GM23338 (cell line): Measurements from ENCODE around the gene CEP89. TPM values are rescaled to one million over a fixed set of nuclear protein-coding genes. Genes with fewer than 3 reads are reported as not detected.

ENCODE experiments used
- ATAC-seq: fragments of 200-7000 bp; cut with Tn5 transposase; 3 replicates; pipeline ENCODE4 v1.9.1; 2020
- DNase-seq: peaks from one replicate; pipeline ENCODE4 v3.0.0-alpha.2; 2015; ENCODE audit warnings: low spot score
- H2AFZ ChIP-seq: fragments of 200-600 bp; sonication (generic); 2 replicates; pipeline ENCODE4 v1.8.0; 2016; ENCODE audit warnings: antibody characterized with exemption, mild to moderate bottlenecking, moderate library complexity
- H3F3A ChIP-seq: fragments of 200-600 bp; sonication (generic); replicated peaks from 2 replicates; pipeline ENCODE4 v1.8.0; 2017; ENCODE audit warnings: antibody characterized with exemption, mixed run types, low read depth
- H3K27ac ChIP-seq: fragments of 200-600 bp; sonication (generic); 2 replicates; pipeline ENCODE4 v1.6.1; 2016; ENCODE audit warnings: low read depth
- H3K27me3 ChIP-seq: fragments of 200-600 bp; sonication (generic); 2 replicates; pipeline ENCODE4 v1.8.0; 2016; ENCODE audit warnings: mild to moderate bottlenecking, mixed run types, moderate library complexity; ENCODE audit not compliant: insufficient read depth
- H3K36me3 ChIP-seq: fragments of 200-600 bp; sonication (generic); 2 replicates; pipeline ENCODE4 v1.8.0; 2016; ENCODE audit warnings: mild to moderate bottlenecking; ENCODE audit not compliant: insufficient read depth
- H3K4me1 ChIP-seq: fragments of 200-600 bp; sonication (generic); 2 replicates; pipeline ENCODE4 v1.8.0; 2016; ENCODE audit warnings: mild to moderate bottlenecking, moderate library complexity; ENCODE audit not compliant: insufficient read depth
- H3K4me2 ChIP-seq: fragments of 200-600 bp; sonication (generic); 2 replicates; pipeline ENCODE4 v1.7.1; 2017; ENCODE audit warnings: mixed run types
- H3K4me3 ChIP-seq: fragments of 200-600 bp; sonication (generic); 2 replicates; pipeline ENCODE4 v1.6.1; 2016; ENCODE audit warnings: mixed run types
- H3K79me2 ChIP-seq: fragments of 200-600 bp; sonication (generic); replicated peaks from 2 replicates; pipeline ENCODE4 v1.8.0; 2017; ENCODE audit warnings: mild to moderate bottlenecking; ENCODE audit not compliant: insufficient read depth
- H3K9me2 ChIP-seq: fragments of 200-600 bp; sonication (generic); 2 replicates; pipeline ENCODE4 v1.8.0; 2017; ENCODE audit not compliant: insufficient read depth
- H4K20me1 ChIP-seq: fragments of 200-600 bp; sonication (generic); replicated peaks from 2 replicates; pipeline ENCODE4 v1.8.0; 2017; ENCODE audit warnings: mild to moderate bottlenecking; ENCODE audit not compliant: insufficient read depth
- H3K27ac Mint-ChIP-seq: 2 replicates; pipeline ENCODE4 v1.8.0; 2020; ENCODE audit warnings: inconsistent platforms, mild to moderate bottlenecking, moderate library complexity, mixed read lengths
- H3K27me3 Mint-ChIP-seq: 3 replicates; pipeline ENCODE4 v1.8.0; 2022; ENCODE audit warnings: low read depth, mild to moderate bottlenecking, moderate library complexity, mixed read lengths, inconsistent platforms; ENCODE audit not compliant: insufficient read depth, poor library complexity
- H3K36me3 Mint-ChIP-seq: 3 replicates; pipeline ENCODE4 v1.8.0; 2021; ENCODE audit warnings: low read depth, mild to moderate bottlenecking, inconsistent platforms, moderate library complexity, mixed read lengths
- H3K4me1 Mint-ChIP-seq: 3 replicates; pipeline ENCODE4 v1.8.0; 2020; ENCODE audit warnings: mild to moderate bottlenecking, inconsistent platforms, mixed read lengths
- H3K4me3 Mint-ChIP-seq: 3 replicates; pipeline ENCODE4 v1.8.0; 2021; ENCODE audit warnings: moderate library complexity, mild to moderate bottlenecking, inconsistent platforms, mixed read lengths
- H3K9me3 Mint-ChIP-seq: 3 replicates; pipeline ENCODE4 v1.8.0; 2020; ENCODE audit warnings: moderate library complexity, mild to moderate bottlenecking, inconsistent platforms, mixed read lengths
- CREB1 ChIP-seq: fragments of 250-450 bp; sonication (Bioruptor Pico); IDR thresholded peaks from 2 replicates; pipeline ENCODE4 v1.5.0; 2020; ENCODE audit warnings: low read depth, mild to moderate bottlenecking, moderate library complexity
- EZH2 ChIP-seq: fragments of 200-600 bp; sonication (generic); IDR thresholded peaks from one replicate; pipeline ENCODE4 v1.8.0; 2017; ENCODE audit warnings: antibody characterized with exemption, mild to moderate bottlenecking, low read depth; ENCODE audit not compliant: unreplicated experiment
- EZH2phosphoT487 ChIP-seq: fragments of 200-600 bp; sonication (generic); IDR thresholded peaks from one replicate; pipeline ENCODE4 v1.8.1; 2018; ENCODE audit warnings: antibody characterized with exemption; ENCODE audit not compliant: unreplicated experiment
- JUNB ChIP-seq: IDR thresholded peaks from one replicate; pipeline ENCODE4 v1.6.1; 2016; ENCODE audit warnings: antibody characterized with exemption; ENCODE audit not compliant: unreplicated experiment
- NANOG ChIP-seq: IDR thresholded peaks from 2 replicates; pipeline ENCODE4 v1.6.1; 2016; ENCODE audit warnings: antibody characterized with exemption, borderline replicate concordance
- POLR2AphosphoS5 ChIP-seq: IDR thresholded peaks from 2 replicates; pipeline ENCODE4 v1.6.1; 2016; ENCODE audit warnings: antibody characterized with exemption, low read depth
- STAT1 ChIP-seq: IDR thresholded peaks from one replicate; pipeline ENCODE4 v1.6.1; 2016; ENCODE audit warnings: antibody characterized with exemption; ENCODE audit not compliant: unreplicated experiment
- ZNF114 ChIP-seq: fragments of 250-450 bp; sonication (Bioruptor Pico); IDR thresholded peaks from 2 replicates; pipeline ENCODE4 v1.5.0; 2020; ENCODE audit warnings: mild to moderate bottlenecking, moderate library complexity
- ZNF331 ChIP-seq: fragments of 250-450 bp; sonication (Bioruptor Pico); IDR thresholded peaks from 2 replicates; pipeline ENCODE4 v1.5.0; 2020; ENCODE audit warnings: low read depth, mild to moderate bottlenecking, moderate library complexity
- polyA plus RNA-seq: library from polyadenylated mRNA; unstranded; fragments of >200 nt; fragmentation: Nextera tagmentation; extraction: Ambion mirVana; gene quantifications from 2 replicates; pipeline ENCODE4 v1.2.1, GENCODE V29; 2016
- total RNA-seq: library from RNA; depleted of rRNA; stranded (reverse); fragments of >200 nt; shearing (Covaris generic); gene quantifications from 2 replicates; pipeline ENCODE4 v1.2.3, GENCODE V29; 2014
- TF ChIP-seq, protein P1 (sequence below): IDR thresholded peaks from one replicate; pipeline ENCODE4 v1.6.1; 2018; ENCODE audit warnings: antibody characterized with exemption; ENCODE audit not compliant: unreplicated experiment
- TF ChIP-seq, protein P2 (sequence below): fragments of 250-450 bp; sonication (Bioruptor Pico); IDR thresholded peaks from 2 replicates; pipeline ENCODE4 v1.5.0; 2020; ENCODE audit warnings: mild to moderate bottlenecking, moderate library complexity
- TF ChIP-seq, protein P3 (sequence below): IDR thresholded peaks from 2 replicates; pipeline ENCODE4 v1.6.1; 2016; ENCODE audit warnings: antibody characterized with exemption
- TF ChIP-seq, protein P4 (sequence below), 2 experiments: fragments of 200-600 bp in 1 of 2; sonication (generic) in 1 of 2; conservative IDR thresholded peaks; 2 replicates each; pipeline versions ENCODE4 v1.5.1 to v1.6.1; 2016 to 2017; ENCODE audit warnings: antibody characterized with exemption in 2 of 2, low read depth in 2 of 2, mild to moderate bottlenecking in 2 of 2, moderate library complexity in 1 of 2

CEP89 gene
- total and polyA plus RNA-seq, 2 experiments from 2014 or later: 13.4 to 17.5 TPM

DNA sequence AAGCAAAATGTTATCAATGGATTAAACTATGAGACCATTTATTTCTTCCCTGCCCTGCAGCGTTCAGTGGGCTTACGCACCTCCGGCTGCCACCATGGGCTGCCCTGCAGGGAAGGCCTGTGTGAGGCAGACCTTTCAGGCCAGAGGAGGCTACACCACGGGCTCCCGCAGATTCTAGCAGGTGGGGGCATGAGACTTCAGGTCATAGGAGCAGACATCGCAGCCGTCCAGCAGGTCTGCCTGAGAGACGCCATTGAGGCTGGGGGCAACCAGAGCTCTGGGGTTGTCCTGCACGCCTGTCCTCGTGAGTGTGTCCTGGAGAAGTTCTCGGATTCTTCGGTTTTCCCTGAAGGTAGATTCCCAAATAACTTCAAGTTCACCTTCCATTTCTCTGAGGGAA lies 92.8 kb downstream of the CEP89 start:
- Histone ChIP-seq H3K4me1 (no peaks in the 10 kb centered on the region), H3K27ac (no peak overlapping the region), H3K36me3 (no peaks in the 10 kb centered on the region), H3K79me2 (no peaks in the 10 kb centered on the region), H3K27me3 (no peaks in the 10 kb centered on the region), H3K4me3 (no peak overlapping the region), H4K20me1 (no peaks in the 10 kb centered on the region), H3F3A (no peaks in the 10 kb centered on the region), H2AFZ (no peak overlapping the region), H3K9me2 (no peaks in the 10 kb centered on the region), H3K4me2 (no peak overlapping the region)
- DNase-seq: no peak
- no peak overlapping the region for H3K27ac Mint-ChIP-seq
- H3K4me1 Mint-ChIP-seq: peaks cover 7% of the 10 kb centered on the region
- no peaks in the 10 kb centered on the region for H3K9me3 Mint-ChIP-seq
- TF ChIP-seq JUNB: no peak
- no peak for TF ChIP-seq EZH2
- TF ChIP-seq, protein P1, sequence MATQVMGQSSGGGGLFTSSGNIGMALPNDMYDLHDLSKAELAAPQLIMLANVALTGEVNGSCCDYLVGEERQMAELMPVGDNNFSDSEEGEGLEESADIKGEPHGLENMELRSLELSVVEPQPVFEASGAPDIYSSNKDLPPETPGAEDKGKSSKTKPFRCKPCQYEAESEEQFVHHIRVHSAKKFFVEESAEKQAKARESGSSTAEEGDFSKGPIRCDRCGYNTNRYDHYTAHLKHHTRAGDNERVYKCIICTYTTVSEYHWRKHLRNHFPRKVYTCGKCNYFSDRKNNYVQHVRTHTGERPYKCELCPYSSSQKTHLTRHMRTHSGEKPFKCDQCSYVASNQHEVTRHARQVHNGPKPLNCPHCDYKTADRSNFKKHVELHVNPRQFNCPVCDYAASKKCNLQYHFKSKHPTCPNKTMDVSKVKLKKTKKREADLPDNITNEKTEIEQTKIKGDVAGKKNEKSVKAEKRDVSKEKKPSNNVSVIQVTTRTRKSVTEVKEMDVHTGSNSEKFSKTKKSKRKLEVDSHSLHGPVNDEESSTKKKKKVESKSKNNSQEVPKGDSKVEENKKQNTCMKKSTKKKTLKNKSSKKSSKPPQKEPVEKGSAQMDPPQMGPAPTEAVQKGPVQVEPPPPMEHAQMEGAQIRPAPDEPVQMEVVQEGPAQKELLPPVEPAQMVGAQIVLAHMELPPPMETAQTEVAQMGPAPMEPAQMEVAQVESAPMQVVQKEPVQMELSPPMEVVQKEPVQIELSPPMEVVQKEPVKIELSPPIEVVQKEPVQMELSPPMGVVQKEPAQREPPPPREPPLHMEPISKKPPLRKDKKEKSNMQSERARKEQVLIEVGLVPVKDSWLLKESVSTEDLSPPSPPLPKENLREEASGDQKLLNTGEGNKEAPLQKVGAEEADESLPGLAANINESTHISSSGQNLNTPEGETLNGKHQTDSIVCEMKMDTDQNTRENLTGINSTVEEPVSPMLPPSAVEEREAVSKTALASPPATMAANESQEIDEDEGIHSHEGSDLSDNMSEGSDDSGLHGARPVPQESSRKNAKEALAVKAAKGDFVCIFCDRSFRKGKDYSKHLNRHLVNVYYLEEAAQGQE: no peak
- no peak for TF ChIP-seq POLR2AphosphoS5
- TF ChIP-seq EZH2phosphoT487: no peak
- TF ChIP-seq, protein P2, sequence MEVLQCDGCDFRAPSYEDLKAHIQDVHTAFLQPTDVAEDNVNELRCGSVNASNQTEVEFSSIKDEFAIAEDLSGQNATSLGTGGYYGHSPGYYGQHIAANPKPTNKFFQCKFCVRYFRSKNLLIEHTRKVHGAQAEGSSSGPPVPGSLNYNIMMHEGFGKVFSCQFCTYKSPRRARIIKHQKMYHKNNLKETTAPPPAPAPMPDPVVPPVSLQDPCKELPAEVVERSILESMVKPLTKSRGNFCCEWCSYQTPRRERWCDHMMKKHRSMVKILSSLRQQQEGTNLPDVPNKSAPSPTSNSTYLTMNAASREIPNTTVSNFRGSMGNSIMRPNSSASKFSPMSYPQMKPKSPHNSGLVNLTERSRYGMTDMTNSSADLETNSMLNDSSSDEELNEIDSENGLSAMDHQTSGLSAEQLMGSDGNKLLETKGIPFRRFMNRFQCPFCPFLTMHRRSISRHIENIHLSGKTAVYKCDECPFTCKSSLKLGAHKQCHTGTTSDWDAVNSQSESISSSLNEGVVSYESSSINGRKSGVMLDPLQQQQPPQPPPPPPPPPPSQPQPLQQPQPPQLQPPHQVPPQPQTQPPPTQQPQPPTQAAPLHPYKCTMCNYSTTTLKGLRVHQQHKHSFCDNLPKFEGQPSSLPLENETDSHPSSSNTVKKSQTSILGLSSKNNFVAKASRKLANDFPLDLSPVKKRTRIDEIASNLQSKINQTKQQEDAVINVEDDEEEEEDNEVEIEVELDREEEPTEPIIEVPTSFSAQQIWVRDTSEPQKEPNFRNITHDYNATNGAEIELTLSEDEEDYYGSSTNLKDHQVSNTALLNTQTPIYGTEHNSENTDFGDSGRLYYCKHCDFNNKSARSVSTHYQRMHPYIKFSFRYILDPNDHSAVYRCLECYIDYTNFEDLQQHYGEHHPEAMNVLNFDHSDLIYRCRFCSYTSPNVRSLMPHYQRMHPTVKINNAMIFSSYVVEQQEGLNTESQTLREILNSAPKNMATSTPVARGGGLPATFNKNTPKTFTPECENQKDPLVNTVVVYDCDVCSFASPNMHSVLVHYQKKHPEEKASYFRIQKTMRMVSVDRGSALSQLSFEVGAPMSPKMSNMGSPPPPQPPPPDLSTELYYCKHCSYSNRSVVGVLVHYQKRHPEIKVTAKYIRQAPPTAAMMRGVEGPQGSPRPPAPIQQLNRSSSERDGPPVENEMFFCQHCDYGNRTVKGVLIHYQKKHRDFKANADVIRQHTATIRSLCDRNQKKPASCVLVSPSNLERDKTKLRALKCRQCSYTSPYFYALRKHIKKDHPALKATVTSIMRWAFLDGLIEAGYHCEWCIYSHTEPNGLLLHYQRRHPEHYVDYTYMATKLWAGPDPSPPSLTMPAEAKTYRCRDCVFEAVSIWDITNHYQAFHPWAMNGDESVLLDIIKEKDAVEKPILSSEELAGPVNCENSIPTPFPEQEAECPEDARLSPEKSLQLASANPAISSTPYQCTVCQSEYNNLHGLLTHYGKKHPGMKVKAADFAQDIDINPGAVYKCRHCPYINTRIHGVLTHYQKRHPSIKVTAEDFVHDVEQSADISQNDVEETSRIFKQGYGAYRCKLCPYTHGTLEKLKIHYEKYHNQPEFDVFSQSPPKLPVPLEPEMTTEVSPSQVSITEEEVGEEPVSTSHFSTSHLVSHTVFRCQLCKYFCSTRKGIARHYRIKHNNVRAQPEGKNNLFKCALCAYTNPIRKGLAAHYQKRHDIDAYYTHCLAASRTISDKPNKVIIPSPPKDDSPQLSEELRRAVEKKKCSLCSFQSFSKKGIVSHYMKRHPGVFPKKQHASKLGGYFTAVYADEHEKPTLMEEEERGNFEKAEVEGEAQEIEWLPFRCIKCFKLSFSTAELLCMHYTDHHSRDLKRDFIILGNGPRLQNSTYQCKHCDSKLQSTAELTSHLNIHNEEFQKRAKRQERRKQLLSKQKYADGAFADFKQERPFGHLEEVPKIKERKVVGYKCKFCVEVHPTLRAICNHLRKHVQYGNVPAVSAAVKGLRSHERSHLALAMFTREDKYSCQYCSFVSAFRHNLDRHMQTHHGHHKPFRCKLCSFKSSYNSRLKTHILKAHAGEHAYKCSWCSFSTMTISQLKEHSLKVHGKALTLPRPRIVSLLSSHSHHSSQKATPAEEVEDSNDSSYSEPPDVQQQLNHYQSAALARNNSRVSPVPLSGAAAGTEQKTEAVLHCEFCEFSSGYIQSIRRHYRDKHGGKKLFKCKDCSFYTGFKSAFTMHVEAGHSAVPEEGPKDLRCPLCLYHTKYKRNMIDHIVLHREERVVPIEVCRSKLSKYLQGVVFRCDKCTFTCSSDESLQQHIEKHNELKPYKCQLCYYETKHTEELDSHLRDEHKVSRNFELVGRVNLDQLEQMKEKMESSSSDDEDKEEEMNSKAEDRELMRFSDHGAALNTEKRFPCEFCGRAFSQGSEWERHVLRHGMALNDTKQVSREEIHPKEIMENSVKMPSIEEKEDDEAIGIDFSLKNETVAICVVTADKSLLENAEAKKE: no peak
- TF ChIP-seq, protein P3, sequence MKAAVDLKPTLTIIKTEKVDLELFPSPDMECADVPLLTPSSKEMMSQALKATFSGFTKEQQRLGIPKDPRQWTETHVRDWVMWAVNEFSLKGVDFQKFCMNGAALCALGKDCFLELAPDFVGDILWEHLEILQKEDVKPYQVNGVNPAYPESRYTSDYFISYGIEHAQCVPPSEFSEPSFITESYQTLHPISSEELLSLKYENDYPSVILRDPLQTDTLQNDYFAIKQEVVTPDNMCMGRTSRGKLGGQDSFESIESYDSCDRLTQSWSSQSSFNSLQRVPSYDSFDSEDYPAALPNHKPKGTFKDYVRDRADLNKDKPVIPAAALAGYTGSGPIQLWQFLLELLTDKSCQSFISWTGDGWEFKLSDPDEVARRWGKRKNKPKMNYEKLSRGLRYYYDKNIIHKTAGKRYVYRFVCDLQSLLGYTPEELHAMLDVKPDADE: no peak
- TF ChIP-seq STAT1: no peak
- TF ChIP-seq, protein P4, sequence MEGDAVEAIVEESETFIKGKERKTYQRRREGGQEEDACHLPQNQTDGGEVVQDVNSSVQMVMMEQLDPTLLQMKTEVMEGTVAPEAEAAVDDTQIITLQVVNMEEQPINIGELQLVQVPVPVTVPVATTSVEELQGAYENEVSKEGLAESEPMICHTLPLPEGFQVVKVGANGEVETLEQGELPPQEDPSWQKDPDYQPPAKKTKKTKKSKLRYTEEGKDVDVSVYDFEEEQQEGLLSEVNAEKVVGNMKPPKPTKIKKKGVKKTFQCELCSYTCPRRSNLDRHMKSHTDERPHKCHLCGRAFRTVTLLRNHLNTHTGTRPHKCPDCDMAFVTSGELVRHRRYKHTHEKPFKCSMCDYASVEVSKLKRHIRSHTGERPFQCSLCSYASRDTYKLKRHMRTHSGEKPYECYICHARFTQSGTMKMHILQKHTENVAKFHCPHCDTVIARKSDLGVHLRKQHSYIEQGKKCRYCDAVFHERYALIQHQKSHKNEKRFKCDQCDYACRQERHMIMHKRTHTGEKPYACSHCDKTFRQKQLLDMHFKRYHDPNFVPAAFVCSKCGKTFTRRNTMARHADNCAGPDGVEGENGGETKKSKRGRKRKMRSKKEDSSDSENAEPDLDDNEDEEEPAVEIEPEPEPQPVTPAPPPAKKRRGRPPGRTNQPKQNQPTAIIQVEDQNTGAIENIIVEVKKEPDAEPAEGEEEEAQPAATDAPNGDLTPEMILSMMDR (conservative IDR thresholded peaks at IDR 0.05; ENCODE audit: low read depth in 2 of 2): no peak
- no peak for TF ChIP-seq NANOG
- no peak for TF ChIP-seq ZNF114 (CRISPR knock-in tag)
- TF ChIP-seq ZNF331 (CRISPR knock-in tag): no peak
- no peak for TF ChIP-seq CREB1 (CRISPR knock-in tag)
- H3K4me3 Mint-ChIP-seq: no peak overlapping the region
- no peak for ATAC-seq
- no peaks in the 10 kb centered on the region for H3K36me3 Mint-ChIP-seq
- H3K27me3 Mint-ChIP-seq: peaks cover 6% of the 10 kb centered on the region
